ENCODE data around the gene CDH13.

- TF ChIP-seq ID3 (CRISPR knock-in tag; IDR thresholded peaks at IDR 0.05): no peak
- TF ChIP-seq ID3 (tag; IDR thresholded peaks at IDR 0.05): no peak
- no peak for TF ChIP-seq IRF2 (CRISPR knock-in tag; IDR thresholded peaks at IDR 0.05)
- TF ChIP-seq GTF2F1 (IDR thresholded peaks at IDR 0.05; ENCODE audit: low read depth, low read length): no peak
- no peak for TF ChIP-seq HDAC6 (IDR thresholded peaks at IDR 0.05; ENCODE audit: low read depth, low read length)
- no peak for TF ChIP-seq EGR1 (conservative IDR thresholded peaks at IDR 0.05)
- no peak for TF ChIP-seq SMARCA5 (IDR thresholded peaks at IDR 0.05)
- no peak for TF ChIP-seq MYNN (IDR thresholded peaks at IDR 0.05)
- no peak for TF ChIP-seq MYNN (CRISPR knock-in tag; IDR thresholded peaks at IDR 0.05)
- TF ChIP-seq, protein P1, sequence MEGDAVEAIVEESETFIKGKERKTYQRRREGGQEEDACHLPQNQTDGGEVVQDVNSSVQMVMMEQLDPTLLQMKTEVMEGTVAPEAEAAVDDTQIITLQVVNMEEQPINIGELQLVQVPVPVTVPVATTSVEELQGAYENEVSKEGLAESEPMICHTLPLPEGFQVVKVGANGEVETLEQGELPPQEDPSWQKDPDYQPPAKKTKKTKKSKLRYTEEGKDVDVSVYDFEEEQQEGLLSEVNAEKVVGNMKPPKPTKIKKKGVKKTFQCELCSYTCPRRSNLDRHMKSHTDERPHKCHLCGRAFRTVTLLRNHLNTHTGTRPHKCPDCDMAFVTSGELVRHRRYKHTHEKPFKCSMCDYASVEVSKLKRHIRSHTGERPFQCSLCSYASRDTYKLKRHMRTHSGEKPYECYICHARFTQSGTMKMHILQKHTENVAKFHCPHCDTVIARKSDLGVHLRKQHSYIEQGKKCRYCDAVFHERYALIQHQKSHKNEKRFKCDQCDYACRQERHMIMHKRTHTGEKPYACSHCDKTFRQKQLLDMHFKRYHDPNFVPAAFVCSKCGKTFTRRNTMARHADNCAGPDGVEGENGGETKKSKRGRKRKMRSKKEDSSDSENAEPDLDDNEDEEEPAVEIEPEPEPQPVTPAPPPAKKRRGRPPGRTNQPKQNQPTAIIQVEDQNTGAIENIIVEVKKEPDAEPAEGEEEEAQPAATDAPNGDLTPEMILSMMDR (IDR thresholded peaks at IDR 0.05 in 2 of 3, conservative IDR thresholded peaks at IDR 0.05 in 1 of 3; ENCODE audit: insufficient read depth in 2 of 3, low read depth in 1 of 3, low read length in 3 of 3): no peak
- TF ChIP-seq, protein P2, sequence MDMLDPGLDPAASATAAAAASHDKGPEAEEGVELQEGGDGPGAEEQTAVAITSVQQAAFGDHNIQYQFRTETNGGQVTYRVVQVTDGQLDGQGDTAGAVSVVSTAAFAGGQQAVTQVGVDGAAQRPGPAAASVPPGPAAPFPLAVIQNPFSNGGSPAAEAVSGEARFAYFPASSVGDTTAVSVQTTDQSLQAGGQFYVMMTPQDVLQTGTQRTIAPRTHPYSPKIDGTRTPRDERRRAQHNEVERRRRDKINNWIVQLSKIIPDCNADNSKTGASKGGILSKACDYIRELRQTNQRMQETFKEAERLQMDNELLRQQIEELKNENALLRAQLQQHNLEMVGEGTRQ (CRISPR knock-in tag; IDR thresholded peaks at IDR 0.05): no peak
- TF ChIP-seq MXI1 (IDR thresholded peaks at IDR 0.05; ENCODE audit: low read depth, low read length): no peak
Observed at GRCh38 chr16:82636485-82636884, 9.7 kb downstream of the CDH13 start.

All from K562 (cell line).